Right lobe of liver (tissue), 6 donors: Measurements from ENCODE around the gene PTGER1. TPM values are rescaled to one million over a fixed set of nuclear protein-coding genes. Genes with fewer than 3 reads are reported as not detected.

ENCODE experiments used
- ATAC-seq, 4 donors: fragments of 200-7000 bp; cut with Tn5 transposase; one replicate each; pipeline ENCODE4 v1.9.1; 2020; ENCODE audit warnings: mild to moderate bottlenecking in 4 of 4, moderate library complexity in 4 of 4
- DNase-seq, 3 donors: peaks; one replicate each; pipeline ENCODE4 v3.0.0-alpha.2; 2020
- H3K27ac ChIP-seq, 3 donors: fragments of 200-600 bp; one replicate each; pipeline ENCODE4 v1.8.0; 2022
- H3K27me3 ChIP-seq, 2 donors: fragments of 200-600 bp; one replicate each; pipeline ENCODE4 v1.8.0; 2022
- H3K36me3 ChIP-seq, 4 donors: fragments of 200-600 bp; sonication (generic) in 1 of 4; one replicate each; pipeline versions ENCODE4 v1.5.1 to v1.8.0; 2017 to 2022; ENCODE audit warnings: control low read depth in 1 of 4
- H3K4me1 ChIP-seq, 4 donors: fragments of 200-600 bp; sonication (generic) in 1 of 4; one replicate each; pipeline versions ENCODE4 v1.5.1 to v1.8.0; 2017 to 2022; ENCODE audit warnings: control low read depth in 1 of 4
- H3K4me3 ChIP-seq, 3 donors: fragments of 200-600 bp; one replicate each; pipeline ENCODE4 v1.8.0; 2022
- H3K9me3 ChIP-seq, 4 donors: fragments of 200-600 bp; sonication (generic) in 1 of 4; one replicate each; pipeline versions ENCODE4 v1.5.1 to v1.8.0; 2017 to 2022; ENCODE audit warnings: control low read depth in 1 of 4
- POLR2A ChIP-seq: fragments of 450-650 bp; IDR thresholded peaks from one replicate; pipeline ENCODE4 v1.6.1; 2017; ENCODE audit warnings: antibody characterized with exemption, mild to moderate bottlenecking
- WGBS: methylation state at CpG from one replicate; pipeline ENCODE4 v1.1.6; 2018; ENCODE audit warnings: low coverage, low lambda C conversion rate; ENCODE audit not compliant: insufficient coverage; ENCODE audit errors: missing lambda C conversion rate; 5-methylcytosine and 5-hydroxymethylcytosine counted together
- intact Hi-C, 2 donors: fragments of 100-400 bp; cut with DNase I; formaldehyde crosslinking; loops; one replicate each; pipeline versions ENCODE4 v1.11.2 to v1.14.1; 2022
- small RNA-seq, 2 experiments: library from RNA; depleted of rRNA; stranded (forward); fragments of <200 nt; gene quantifications; one replicate each; pipeline ENCODE3, GENCODE V24; 2016
- total RNA-seq, 6 experiments: library from RNA; depleted of rRNA in 2 of 6; stranded (reverse); fragments of >200 nt in 2 of 6; fragmentation: NEBNext Ultra II Directional in 3 of 6; extraction: Animal tissue kit (Norgen Biotek cat#: 25700) in 3 of 6; gene quantifications; one replicate each; pipeline versions ENCODE4 v1.1.0 to v1.2.4, GENCODE V29; 2016 to 2023
- TF ChIP-seq, protein P1 (sequence below), 4 donors: fragments of 200-600 bp in 3 of 4; fragments of 450-650 bp in 1 of 4; IDR thresholded peaks; one replicate each; pipeline versions ENCODE4 v1.5.1 to v1.8.0; 2016 to 2022; ENCODE audit warnings: antibody characterized with exemption in 4 of 4, mild to moderate bottlenecking in 2 of 4
- donor health status: DM: no; HTN: yes; CAD: no.
- donor health status: DM: no; HTN: no; CAD: no.
- donor health status: DM: no; HTN: no; CAD: no.
- donor health status: DM: no; HTN: yes; CAD: no.
- donor health status: DM: no; HTN: yes; CAD: no.

Gene PTGER1
- total RNA-seq, 6 experiments from 2014 or later: 0.16 to 0.32 (median 0.29) TPM; not detected in 2

DNA sequence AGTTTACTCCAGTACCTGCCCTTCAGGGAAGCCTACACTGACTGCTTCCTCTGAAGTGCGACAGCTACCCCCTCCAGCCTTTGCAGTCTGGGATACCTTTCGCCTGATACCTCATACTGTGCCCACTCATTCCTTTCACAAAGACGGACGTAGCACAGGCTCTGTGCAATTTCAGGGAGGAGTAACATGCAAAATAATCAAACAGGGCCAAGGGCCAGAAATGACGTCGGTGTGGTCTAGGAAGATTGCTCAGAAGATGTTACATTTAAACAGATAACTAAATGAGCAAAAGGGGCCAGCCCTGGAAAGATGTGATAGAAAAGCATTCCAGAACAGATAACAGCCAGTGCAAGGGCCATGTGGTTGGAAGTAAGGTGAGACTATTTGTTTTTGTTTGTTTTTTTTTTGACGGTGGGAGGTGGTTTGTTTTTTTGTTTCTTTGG is 49.4 kb downstream of the PTGER1 start:
- TF ChIP-seq, protein P1, sequence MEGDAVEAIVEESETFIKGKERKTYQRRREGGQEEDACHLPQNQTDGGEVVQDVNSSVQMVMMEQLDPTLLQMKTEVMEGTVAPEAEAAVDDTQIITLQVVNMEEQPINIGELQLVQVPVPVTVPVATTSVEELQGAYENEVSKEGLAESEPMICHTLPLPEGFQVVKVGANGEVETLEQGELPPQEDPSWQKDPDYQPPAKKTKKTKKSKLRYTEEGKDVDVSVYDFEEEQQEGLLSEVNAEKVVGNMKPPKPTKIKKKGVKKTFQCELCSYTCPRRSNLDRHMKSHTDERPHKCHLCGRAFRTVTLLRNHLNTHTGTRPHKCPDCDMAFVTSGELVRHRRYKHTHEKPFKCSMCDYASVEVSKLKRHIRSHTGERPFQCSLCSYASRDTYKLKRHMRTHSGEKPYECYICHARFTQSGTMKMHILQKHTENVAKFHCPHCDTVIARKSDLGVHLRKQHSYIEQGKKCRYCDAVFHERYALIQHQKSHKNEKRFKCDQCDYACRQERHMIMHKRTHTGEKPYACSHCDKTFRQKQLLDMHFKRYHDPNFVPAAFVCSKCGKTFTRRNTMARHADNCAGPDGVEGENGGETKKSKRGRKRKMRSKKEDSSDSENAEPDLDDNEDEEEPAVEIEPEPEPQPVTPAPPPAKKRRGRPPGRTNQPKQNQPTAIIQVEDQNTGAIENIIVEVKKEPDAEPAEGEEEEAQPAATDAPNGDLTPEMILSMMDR (IDR thresholded peaks at IDR 0.05): no peak
- no peak for TF ChIP-seq POLR2A
- H3K27me3 ChIP-seq: no peaks in the 10 kb centered on the region
- H3K4me3 ChIP-seq: no peak overlapping the region
- no peaks in the 10 kb centered on the region for H3K9me3 ChIP-seq
- WGBS: 69% methylated on average over 7 of the region's 7 CpGs
- no peaks in the 10 kb centered on the region for H3K36me3 ChIP-seq
- intact Hi-C loops: no loop called here
- DNase-seq (no peak), ATAC-seq (no peak)
- H3K27ac ChIP-seq: no peak overlapping the region
- no peaks in the 10 kb centered on the region for H3K4me1 ChIP-seq

Small RNA genes within 50 kb of the gene (small RNA-seq; reads per million reads assigned to genes)
- gene SNRPGP15: 0 reads per million in 2 experiments

Other genes with a start within 250 kb of the PTGER1 start
- 10 to 100 TPM in 5 of 6 experiments, 1 to 10 TPM in 1; 7.9 to 21.5 (median 15.3) TPM for gene ADGRE5, start 93.9 kb downstream of the PTGER1 start, total RNA-seq
- 10 to 100 TPM; 12.9 to 34.5 (median 24.6) TPM for gene DDX39A, start 56.0 kb downstream of the PTGER1 start, total RNA-seq
- gene PKN1, start 42.0 kb downstream of the PTGER1 start, total RNA-seq: 10 to 100 TPM; 19.5 to 49.4 (median 34.1) TPM
- gene GIPC1, start 20.8 kb upstream of the PTGER1 start, total RNA-seq: 10 to 100 TPM; 25.2 to 63.5 (median 29.8) TPM
- 10 to 100 TPM; 35.7 to 76.8 (median 52.1) TPM for gene DNAJB1, start 43.0 kb upstream of the PTGER1 start, total RNA-seq
- 10 to 100 TPM; 37.9 to 99.0 (median 77.0) TPM for gene TECR, start 54.2 kb upstream of the PTGER1 start, total RNA-seq
- gene NDUFB7, start 96.7 kb upstream of the PTGER1 start, total RNA-seq: 100 to 1,000 TPM in 4 of 6 experiments, 10 to 100 TPM in 2; 81.7 to 275 (median 112) TPM
- not detected for gene CLEC17A, start 107.7 kb upstream of the PTGER1 start, total RNA-seq
- under 1 TPM in 4 of 6 experiments, not detected in 2; 0.09 to 0.53 (median 0.24) TPM for gene ADGRE3, start 199.5 kb upstream of the PTGER1 start, total RNA-seq
- gene ZNF333, start 214.7 kb upstream of the PTGER1 start, total RNA-seq: 1 to 10 TPM; 2.5 to 6.1 (median 3.8) TPM